Vagina (tissue), 2 donors: ENCODE results near the gene TEX48.

Experiments used
- POLR2A ChIP-seq, 2 donors: fragments of 450-650 bp; IDR thresholded peaks; one replicate each; pipeline ENCODE4 v1.6.1; 2017; ENCODE audit warnings: antibody characterized with exemption in 2 of 2, mild to moderate bottlenecking in 2 of 2, moderate library complexity in 2 of 2
- TF ChIP-seq, protein P1 (sequence below), 3 experiments: fragments of 450-650 bp in 2 of 3; fragments of 200-600 bp in 1 of 3; sonication (generic) in 1 of 3; IDR thresholded peaks; one replicate each; pipeline ENCODE4 v1.5.1; 2017 to 2019; ENCODE audit warnings: antibody characterized with exemption in 3 of 3, mild to moderate bottlenecking in 2 of 3, moderate library complexity in 2 of 3

DNA sequence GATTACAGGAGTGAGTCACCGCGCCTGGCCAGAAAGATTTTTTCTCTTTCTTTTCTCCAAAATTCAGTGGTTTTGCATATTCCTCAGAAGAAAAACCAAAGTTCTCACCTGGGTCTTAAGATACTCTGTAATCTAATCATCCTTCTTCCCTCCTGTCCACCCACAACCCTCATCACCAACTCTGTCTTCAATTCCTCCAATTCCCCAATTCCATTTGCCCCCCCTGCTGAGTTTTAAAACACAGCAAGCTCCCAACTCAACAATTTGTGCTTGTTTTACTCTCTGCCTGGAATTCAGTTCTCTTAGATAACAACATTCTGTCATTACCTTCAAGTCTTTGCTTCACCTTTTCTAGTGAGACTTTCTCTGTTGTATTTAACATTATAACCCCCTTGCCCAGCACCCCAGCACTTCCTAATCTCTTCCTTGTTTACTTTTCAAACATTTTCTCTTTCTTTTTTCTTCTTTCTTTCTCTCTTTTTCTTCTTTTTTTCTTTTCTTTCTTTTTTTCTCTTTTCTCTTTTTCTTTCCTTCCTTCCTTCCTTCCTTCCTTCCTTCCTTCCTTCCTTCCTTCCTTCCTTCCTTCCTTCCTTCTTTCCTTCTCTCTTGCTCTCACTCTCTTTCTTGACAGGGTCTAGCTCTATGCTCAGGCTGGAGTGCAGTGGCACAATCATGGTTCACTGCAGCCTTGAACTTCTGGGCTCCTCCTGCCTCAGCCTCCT lies 7.8 kb downstream of the TEX48 start:
- TF ChIP-seq POLR2A (IDR thresholded peaks at IDR 0.05): no peak
- TF ChIP-seq, protein P1, sequence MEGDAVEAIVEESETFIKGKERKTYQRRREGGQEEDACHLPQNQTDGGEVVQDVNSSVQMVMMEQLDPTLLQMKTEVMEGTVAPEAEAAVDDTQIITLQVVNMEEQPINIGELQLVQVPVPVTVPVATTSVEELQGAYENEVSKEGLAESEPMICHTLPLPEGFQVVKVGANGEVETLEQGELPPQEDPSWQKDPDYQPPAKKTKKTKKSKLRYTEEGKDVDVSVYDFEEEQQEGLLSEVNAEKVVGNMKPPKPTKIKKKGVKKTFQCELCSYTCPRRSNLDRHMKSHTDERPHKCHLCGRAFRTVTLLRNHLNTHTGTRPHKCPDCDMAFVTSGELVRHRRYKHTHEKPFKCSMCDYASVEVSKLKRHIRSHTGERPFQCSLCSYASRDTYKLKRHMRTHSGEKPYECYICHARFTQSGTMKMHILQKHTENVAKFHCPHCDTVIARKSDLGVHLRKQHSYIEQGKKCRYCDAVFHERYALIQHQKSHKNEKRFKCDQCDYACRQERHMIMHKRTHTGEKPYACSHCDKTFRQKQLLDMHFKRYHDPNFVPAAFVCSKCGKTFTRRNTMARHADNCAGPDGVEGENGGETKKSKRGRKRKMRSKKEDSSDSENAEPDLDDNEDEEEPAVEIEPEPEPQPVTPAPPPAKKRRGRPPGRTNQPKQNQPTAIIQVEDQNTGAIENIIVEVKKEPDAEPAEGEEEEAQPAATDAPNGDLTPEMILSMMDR (IDR thresholded peaks at IDR 0.05): no peak
